ENCODE measurements around the gene AP3D1. TPM values are rescaled to one million over a fixed set of nuclear protein-coding genes. Genes with fewer than 3 reads are reported as not detected.
A peak's percentile ranks its signal among the peaks of the same experiment; 100 is the strongest.

AP3D1 gene
- total RNA-seq, 4 donors from 2014 or later = 101 to 189 (median 152) TPM

GRCh38 chr19:2186071-2186846, 34.9 kb upstream of the AP3D1 start:
- Histone ChIP-seq H3K27ac (peak overlapping the region; percentile 66 to 84 (median 78)), H3K4me3 (peak overlapping the region in 1 of 4 donors; percentile 2), H3K9me3 (no peaks in the 10 kb centered on the region), H3K27me3 (no peaks in the 10 kb centered on the region), H3K36me3 (peaks cover 0 to 6% (median 0%) of the 10 kb centered on the region in 4 donors), H3K4me1 (peaks cover 20 to 46% (median 28%) of the 10 kb centered on the region in 4 donors)
- DNase-seq = peak; percentile 69
- intact Hi-C loops (cut with DNase I; ENCODE audit: low total_unique reads) (no loop called here), in situ Hi-C loops (cut with MboI; ENCODE audit: low pct_ligation_motif_present in 1 of 4, low pct_unique_long_range_greater_than_20kb in 1 of 4, low sequenced_read_pairs in 3 of 4) (no loop called here)
- 77% methylated on average over 28 of the region's 28 CpGs; no CpG with 5 or more reads in 1 of the 2 donors for WGBS, 2 donors (ENCODE audit: low coverage in 1 of 2)
- TF ChIP-seq POLR2AphosphoS5 (IDR thresholded peaks at IDR 0.05) = peak; percentile 46 to 62 (median 51)
- TF ChIP-seq, protein P1, sequence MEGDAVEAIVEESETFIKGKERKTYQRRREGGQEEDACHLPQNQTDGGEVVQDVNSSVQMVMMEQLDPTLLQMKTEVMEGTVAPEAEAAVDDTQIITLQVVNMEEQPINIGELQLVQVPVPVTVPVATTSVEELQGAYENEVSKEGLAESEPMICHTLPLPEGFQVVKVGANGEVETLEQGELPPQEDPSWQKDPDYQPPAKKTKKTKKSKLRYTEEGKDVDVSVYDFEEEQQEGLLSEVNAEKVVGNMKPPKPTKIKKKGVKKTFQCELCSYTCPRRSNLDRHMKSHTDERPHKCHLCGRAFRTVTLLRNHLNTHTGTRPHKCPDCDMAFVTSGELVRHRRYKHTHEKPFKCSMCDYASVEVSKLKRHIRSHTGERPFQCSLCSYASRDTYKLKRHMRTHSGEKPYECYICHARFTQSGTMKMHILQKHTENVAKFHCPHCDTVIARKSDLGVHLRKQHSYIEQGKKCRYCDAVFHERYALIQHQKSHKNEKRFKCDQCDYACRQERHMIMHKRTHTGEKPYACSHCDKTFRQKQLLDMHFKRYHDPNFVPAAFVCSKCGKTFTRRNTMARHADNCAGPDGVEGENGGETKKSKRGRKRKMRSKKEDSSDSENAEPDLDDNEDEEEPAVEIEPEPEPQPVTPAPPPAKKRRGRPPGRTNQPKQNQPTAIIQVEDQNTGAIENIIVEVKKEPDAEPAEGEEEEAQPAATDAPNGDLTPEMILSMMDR (IDR thresholded peaks at IDR 0.05) = no peak

DNA sequence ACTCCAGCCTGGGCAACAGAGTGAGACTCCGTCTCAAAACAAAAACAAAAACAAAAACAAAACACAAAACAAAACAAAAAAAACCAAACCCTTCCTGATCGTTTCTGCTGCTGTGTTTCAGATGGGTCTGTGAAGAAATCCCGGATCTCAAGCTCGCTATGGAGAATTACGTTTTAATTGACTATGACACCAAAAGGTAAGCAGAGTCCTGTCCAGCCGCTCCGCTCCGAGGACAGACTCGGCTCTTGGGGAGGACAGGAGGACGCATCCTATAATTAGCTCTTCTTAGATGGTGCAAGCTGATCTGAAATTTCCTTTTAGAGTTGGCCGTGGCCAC, 34.3 kb upstream of the AP3D1 start:
- H3K4me3 ChIP-seq = no peak overlapping the region
- peaks cover 20 to 42% (median 28%) of the 10 kb centered on the region in 4 donors for H3K4me1 ChIP-seq
- no peaks in the 10 kb centered on the region for H3K9me3 ChIP-seq
- TF ChIP-seq EP300 (IDR thresholded peaks at IDR 0.05; ENCODE audit: low read depth) (no peak), POLR2A (IDR thresholded peaks at IDR 0.05) (no peak), POLR2AphosphoS5 (IDR thresholded peaks at IDR 0.05) (no peak)
- TF ChIP-seq, protein P1 (IDR thresholded peaks at IDR 0.05) = no peak
- 62 to 83% methylated on average over 1 to 11 of the region's 11 CpGs for WGBS, 2 donors (ENCODE audit: low coverage in 1 of 2)
- in situ Hi-C loops (cut with MboI; ENCODE audit: low pct_ligation_motif_present in 1 of 4, low pct_unique_long_range_greater_than_20kb in 1 of 4, low sequenced_read_pairs in 3 of 4) (no loop called here), intact Hi-C loops (cut with DNase I; ENCODE audit: low total_unique reads) (no loop called here)
- DNase-seq = no peak
- H3K27ac ChIP-seq = peak overlapping the region; percentile 66 to 84 (median 78)
- peaks cover 0 to 4% (median 0%) of the 10 kb centered on the region in 4 donors for H3K36me3 ChIP-seq
- H3K27me3 ChIP-seq = no peaks in the 10 kb centered on the region

- intact Hi-C loops (cut with DNase I; ENCODE audit: low total_unique reads) (no loop called here), in situ Hi-C loops (cut with MboI; ENCODE audit: low pct_ligation_motif_present in 1 of 4, low pct_unique_long_range_greater_than_20kb in 1 of 4, low sequenced_read_pairs in 3 of 4) (no loop called here)
- no peak overlapping the region for H3K4me3 ChIP-seq
- H3K27ac ChIP-seq = peak overlapping the region in 1 of 4 donors; percentile 66
- WGBS, 2 donors (ENCODE audit: low coverage in 1 of 2) = 94% methylated on average over 4 to 22 of the region's 22 CpGs
- H3K36me3 ChIP-seq = peaks cover 0 to 4% (median 0%) of the 10 kb centered on the region in 4 donors
- TF ChIP-seq POLR2AphosphoS5 (IDR thresholded peaks at IDR 0.05) (no peak), POLR2A (IDR thresholded peaks at IDR 0.05) (no peak), EP300 (IDR thresholded peaks at IDR 0.05; ENCODE audit: low read depth) (no peak)
- TF ChIP-seq, protein P1 (IDR thresholded peaks at IDR 0.05) = no peak
- H3K9me3 ChIP-seq = no peaks in the 10 kb centered on the region
- peaks cover 20 to 42% (median 28%) of the 10 kb centered on the region in 4 donors for H3K4me1 ChIP-seq
- DNase-seq = no peak
- H3K27me3 ChIP-seq = no peaks in the 10 kb centered on the region
Observed at GRCh38 chr19:2184422-2184975, 33.1 kb upstream of the AP3D1 start.

GRCh38 chr19:2181633-2181997, 30.2 kb upstream of the AP3D1 start:
- Histone ChIP-seq H3K27ac (peak overlapping the region in 1 of 4 donors; percentile 8), H3K36me3 (no peaks in the 10 kb centered on the region), H3K4me1 (peaks cover 12 to 37% (median 19%) of the 10 kb centered on the region in 4 donors), H3K27me3 (no peaks in the 10 kb centered on the region), H3K9me3 (no peaks in the 10 kb centered on the region), H3K4me3 (no peak overlapping the region)
- in situ Hi-C loops (cut with MboI; ENCODE audit: low pct_ligation_motif_present in 1 of 4, low pct_unique_long_range_greater_than_20kb in 1 of 4, low sequenced_read_pairs in 3 of 4) (no loop called here), intact Hi-C loops (cut with DNase I; ENCODE audit: low total_unique reads) (no loop called here)
- no peak for DNase-seq
- 61% methylated on average over 5 of the region's 9 CpGs; no CpG with 5 or more reads in 1 of the 2 donors for WGBS, 2 donors (ENCODE audit: low coverage in 1 of 2)
- TF ChIP-seq, protein P1 (IDR thresholded peaks at IDR 0.05) = no peak
- TF ChIP-seq POLR2AphosphoS5 (IDR thresholded peaks at IDR 0.05) (no peak), EP300 (IDR thresholded peaks at IDR 0.05; ENCODE audit: low read depth) (no peak), POLR2A (IDR thresholded peaks at IDR 0.05) (no peak)

Data from transverse colon (tissue), 4 donors.